HG02973 (cell line): ENCODE measurements around the gene ARHGEF19.

ENCODE experiments used
- ATAC-seq: cut with Tn5 transposase; IDR thresholded peaks from one replicate; pipeline ENCODE4 v1.9.1; 2021; ENCODE audit warnings: moderate library complexity; ENCODE audit not compliant: unreplicated experiment

Gene ARHGEF19

DNA sequence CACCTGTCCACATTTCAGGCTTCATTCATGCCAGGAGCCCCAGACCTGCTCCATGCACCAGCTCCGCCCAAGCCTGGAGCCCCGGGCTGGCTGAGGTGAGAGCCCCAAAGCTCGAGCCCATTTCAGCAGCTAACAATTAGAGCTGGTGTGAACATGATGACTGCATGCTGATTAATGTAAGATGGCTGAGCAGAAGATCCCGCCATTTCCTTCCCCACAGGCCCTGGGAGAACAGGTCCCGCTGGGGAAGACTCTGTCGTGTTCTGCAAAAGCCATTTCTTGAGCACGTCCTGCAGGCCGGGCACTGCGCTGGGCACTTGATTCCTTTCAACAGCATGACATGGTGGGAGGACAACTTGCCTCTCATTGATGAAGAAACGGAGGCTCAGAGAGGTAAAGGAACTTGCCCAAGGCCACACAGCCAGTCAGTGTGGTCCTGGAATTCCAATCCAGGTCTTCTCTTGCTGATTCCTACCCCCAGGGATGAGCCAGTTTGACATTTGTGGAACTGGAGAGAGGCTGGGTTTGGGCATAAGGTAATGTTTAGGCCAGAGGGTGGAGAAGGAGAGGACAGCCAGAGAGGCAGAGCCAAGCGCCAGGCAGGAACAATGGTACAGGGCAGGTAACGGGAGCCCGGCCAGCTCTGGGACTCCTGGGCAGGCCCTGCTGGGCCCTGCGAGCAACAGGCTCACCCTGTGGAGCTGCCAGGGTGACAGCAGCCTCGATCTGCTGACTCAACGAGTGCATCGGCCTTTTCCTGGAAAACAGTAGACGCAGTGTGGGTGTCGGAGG lies 28.5 kb downstream of the ARHGEF19 start:
- no peak for ATAC-seq

DNA sequence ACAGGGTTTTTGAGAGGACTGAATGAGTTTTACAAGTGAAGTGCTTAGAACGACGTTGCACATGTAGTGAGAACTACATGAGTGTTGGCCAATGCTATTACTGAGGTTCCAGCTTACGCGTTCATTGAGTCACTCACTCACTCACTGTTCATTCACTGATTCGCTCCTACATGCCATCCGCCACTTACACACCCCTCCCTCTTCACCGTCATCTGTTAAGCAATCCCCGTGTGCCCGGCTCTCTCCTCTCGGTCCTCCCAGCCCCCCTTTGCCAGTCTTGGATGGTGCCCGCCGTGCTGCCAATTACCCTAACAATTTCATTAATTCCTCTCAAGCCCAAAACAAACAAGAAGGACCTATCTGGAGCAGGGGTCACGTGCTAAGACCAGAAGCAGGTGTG lies 29.3 kb downstream of the ARHGEF19 start:
- ATAC-seq = no peak

DNA sequence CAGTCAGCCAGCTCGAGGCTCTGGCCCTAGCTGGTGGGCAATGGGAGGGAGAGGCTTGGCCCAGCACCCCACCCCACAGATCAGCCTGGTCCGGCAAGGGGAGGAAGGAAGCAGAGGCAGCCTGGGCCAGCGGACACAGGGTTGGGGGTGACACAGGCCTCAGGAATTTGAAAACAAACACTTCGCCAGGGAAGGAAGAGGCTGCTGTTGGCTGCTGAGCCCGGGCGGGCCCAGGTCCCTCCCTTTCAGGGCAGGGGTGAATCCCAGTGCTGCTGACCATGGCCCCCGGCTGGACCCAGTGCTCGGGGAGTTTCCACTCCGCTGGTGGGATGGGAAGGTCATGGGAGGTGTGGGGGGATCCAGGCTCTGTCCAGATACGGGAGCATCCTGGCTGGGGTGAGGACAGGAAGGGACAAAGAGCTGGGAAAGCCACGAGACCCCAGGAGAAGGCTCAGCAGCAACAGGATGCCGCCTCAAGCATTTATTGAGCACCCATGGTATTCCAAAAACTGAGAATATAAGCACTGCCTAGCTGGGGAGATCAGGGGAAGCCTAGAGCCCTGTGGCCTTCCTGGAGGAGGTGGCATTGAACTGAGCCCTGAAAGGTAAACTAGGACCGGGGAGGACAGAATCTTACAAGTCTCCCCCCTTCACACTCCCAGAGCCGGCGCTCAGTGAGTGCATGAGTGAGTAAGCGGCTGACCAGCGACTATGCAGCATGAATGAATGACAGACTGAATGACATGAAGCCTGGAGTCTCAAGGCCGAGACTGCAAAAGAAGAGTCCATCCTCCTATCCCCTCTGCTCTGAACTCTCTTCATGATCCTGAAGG lies 30.3 kb downstream of the ARHGEF19 start:
- ATAC-seq = no peak

DNA sequence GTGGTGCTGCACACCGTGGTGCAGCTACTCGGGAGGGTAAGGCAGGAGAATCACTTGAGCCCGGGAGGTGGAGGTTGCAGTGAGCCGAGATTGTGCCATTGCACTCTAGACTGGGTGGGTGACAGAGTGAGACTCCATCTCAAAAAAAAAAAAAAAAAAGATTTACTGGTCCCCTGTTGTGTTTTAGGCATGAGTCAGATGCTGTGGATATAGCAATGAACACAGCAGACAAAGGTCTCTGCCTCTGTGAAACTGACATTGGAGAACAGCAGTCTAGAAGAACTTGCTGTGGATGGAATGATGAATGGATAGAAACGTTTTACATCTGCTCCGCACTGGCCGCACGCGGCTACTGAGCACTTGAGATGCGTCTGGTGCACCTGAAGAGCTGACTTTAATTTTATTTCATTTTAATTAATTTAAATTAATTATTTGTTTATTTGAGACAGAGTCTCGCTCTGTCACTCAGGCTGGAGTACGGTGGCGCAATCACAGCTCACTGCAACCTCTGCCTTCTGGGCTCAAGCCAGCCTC lies 32.1 kb downstream of the ARHGEF19 start:
- ATAC-seq = no peak

DNA sequence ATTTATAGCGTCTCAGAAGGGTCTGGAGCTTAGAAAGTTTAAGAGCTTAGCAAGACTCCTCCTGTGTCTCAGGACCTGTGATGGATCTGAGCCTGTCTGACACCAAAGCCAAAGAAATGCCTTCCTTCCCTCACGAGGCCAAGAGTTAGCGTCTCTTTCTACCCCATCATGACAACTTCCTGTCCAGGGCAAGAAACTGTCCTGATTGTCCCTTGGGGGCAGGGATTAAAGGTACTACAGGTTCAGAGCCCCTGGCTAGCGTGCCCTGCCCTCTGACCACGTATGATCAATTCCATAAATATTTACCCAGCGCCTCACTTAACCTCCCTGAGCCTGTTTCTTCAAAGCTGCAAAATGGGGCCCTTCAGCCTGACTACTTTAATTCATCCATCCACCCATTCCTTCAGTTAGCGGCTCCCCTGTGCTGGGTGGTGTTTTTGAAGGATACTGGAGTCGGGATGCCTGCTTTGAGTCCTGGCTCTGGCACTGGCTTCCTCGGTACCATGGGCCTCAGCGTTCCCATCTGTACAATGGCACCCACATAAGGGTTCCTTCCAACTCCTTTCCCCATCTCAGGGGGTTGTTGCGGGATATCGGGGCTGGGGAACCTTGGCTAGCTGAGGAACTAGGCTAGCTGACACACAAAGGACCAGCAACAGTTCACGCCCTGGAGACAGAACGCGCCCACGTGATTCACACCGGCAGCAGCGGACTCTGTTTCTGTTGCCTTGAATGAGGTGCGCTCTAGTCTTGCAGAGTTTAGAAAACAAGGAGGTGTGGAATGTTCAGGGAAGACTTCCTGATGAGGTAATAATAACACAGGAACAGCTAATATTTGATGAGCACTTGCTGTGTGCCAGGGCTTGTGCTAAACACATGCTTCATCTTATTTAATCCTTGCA lies 33.6 kb downstream of the ARHGEF19 start:
- ATAC-seq = no peak

DNA sequence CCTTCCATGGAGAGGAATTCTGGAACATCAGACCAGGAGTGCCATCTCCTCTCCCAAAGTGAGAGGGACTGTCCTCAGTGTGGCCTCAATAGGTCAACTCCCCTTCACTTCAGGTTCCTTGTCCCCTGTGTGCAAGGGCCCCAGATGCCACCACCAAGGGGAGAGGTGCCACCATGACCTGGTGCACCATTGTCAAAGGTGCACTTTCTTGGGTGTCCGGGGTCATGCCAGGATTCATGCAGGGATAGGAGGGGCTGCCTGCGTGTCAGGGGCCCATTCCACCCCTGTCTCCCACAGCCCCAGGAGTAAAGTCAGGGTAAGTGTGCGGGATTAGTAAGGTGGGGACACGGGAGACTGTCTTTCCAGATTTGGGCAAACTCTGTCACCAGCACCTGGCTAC lies 35.1 kb downstream of the ARHGEF19 start:
- no peak for ATAC-seq

DNA sequence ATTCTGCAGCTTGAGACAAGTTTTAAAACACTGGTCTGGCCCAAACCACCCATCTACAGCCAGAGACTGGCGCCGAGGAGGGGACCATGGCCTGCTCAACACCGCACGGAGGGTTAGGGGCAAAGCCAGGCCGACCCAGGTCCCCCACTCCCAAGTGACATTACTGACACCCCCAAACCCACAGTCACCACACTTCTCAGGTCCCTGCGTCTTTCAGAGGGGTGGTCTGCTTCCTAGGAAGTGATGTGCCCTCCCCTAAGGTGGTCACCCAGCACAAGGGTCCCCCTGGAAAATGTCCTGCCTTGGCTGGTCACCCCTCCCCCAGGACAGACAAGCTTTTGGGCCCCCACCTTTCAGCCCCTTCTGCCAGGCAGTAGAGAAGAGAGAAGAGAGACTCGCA lies 35.8 kb downstream of the ARHGEF19 start:
- ATAC-seq = no peak

DNA sequence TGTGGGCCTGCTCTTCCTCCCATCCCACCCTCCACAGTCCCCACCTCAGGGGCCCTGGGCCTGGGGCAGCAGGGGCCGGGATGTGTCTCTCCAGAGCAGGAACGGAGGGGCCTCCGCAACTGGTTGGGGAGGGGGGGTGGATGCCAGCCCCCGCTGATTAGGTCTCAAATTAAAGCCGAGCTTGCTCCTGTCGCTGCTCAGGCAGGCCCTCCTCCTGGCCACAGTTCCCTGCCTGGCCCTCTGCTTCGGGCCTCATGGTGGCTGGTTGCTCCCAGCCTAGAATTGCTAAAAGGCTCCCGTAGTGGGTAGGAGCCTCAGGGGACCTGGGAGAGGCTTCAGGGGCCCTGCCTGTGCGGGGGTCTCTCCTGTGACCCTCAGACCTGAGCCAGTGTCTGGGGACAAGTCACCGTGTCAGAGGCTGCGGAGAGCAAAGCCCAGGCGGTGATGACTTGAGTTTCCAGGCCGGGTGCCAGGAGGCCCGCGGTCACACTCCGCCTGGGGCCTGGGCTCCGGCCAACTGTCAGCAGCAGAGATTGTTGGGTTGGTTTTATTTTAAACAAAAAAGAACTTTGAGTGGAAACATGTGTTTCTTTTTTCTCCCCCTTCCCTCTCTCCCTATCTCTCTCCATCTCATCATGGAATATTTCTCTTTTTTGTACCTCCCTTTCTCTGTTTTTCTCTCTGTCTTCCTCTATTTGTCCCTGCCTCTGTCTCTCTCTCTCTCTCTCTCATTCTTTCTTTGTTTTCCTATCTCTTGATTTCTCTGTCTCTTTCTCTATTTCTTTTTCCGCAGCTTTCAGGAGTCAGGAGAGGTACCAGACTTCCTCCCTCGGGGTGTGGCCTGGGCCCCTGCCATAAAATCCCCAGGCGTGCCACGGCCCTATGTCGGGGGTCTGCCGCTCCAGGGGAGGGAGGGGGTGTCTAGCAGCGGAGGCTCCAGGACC lies 36.6 kb downstream of the ARHGEF19 start:
- ATAC-seq = no peak

DNA sequence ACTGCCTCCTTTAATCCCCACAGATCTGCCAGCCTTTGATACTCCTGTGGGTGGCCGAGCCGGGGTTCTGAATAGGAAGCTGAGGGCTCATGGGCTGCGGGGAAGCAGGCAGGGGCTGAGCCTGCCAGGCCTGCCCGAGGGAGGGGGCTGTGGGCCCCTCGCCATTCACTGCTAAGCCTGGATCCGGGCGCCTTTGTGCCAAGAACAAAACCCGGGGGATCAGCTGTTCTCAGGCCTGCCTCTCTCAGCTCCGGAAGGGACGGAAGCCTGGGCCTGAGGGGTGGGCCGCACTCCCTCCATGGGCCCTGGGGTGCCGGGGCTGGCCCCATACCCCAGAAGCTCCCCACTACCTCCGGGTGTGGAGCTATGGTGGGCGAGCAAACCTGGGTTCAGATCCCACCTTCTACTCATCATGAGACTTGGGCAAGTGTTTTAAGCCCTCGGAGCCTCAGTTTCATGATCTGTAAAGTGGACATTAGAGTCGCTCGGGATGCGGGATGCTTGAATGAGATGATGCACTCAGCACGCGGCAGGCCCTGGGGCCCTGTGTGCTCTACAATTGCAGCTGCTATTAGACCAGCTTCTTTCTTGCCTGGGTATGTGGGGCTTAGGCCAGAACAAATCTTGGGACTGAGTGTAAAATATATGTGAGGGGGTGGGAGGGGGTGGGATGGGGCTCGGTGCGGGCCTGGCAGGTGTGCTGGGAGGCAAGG lies 37.4 kb downstream of the ARHGEF19 start:
- no peak for ATAC-seq

DNA sequence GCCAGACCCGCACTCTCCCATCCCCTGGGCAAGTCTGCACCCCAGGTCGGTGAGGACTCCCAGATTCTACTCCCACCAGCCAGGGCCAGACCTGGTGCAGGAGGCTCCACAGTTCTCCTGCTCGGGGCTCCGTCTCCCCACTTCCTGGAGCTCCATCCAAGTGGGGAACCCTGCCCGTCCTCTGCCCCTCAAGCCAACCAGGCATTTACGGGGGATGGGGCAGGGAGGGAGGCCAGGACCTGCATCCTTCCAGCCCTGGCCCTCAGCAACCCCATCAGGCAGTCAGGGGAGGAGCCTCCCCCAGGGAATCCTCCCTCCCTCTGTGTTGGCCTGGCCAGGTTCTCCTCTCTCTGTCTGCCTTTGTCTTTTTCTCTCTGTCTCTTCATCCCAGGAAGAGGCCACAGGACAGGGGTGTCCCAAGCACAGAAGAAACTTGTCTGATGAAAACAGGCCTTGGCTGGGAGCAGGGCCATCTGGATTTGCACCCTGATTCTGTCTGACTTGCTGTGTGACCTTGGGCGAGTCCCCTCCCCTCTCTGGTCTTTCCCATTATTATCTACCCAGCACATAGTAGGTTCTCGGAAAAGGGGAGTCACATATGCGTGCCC lies 38.1 kb downstream of the ARHGEF19 start:
- no peak for ATAC-seq

DNA sequence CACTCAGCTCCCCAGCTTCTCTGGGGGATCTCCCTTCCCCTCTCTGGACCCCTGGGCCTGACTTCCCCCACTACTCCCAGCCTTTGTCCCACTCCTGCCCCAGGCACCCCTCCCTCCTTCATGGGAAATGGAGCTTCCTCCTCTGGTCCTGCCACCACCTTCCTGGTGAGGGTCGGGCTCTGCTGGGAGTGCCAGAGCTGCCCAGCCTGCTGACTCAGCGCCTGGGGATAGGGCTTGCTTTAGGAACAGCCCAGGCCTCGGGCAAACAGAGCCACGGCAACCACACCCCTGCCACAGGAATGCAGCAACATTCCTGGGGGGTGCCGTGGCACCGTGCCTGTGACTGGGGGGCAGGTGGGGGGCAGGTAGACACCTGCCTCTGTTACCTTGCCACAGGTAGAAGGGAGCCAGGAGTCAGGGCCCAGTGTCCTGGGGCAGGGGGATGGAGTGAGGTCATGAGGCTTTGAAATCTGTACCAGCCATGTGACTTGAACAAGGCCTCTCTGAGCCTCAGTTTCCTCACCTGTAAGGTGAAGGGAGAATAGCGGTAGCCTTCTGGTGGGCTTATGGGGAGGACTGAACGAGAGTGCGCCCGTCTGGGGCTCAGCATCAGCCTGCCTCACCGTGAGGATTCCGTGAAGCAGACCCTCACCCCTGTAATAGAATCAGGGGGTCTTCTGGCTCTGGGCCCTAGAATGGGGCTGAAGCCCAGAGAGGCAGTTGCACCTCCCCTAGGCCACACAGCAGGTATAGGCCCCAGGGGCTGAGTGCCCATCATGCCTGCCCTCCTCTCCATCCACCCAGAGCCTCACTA lies 38.8 kb downstream of the ARHGEF19 start:
- ATAC-seq = no peak

DNA sequence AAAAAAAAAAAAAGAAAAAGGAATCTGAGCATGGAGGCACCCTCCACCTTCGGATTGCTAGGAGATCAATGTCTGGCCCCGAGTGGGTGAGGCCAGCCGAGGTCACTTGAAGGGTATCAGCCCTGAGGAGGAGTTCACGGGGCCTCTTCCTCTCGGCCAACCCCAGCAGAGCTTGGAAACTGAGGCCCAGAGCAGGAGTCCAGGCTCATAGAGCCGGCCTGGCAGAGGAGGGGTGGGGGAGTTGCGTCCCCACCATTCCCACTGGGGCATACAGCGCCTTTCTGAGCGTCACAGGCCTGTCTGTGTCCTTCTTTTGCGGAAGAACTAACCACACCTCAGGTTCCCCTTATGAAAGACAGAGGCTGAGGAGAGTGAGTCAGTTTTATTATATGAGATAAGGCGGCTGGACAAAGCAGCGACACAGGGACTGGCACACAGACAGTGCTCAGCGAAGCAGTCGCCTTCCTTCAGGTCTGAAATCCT lies 39.4 kb downstream of the ARHGEF19 start:
- no peak for ATAC-seq

DNA sequence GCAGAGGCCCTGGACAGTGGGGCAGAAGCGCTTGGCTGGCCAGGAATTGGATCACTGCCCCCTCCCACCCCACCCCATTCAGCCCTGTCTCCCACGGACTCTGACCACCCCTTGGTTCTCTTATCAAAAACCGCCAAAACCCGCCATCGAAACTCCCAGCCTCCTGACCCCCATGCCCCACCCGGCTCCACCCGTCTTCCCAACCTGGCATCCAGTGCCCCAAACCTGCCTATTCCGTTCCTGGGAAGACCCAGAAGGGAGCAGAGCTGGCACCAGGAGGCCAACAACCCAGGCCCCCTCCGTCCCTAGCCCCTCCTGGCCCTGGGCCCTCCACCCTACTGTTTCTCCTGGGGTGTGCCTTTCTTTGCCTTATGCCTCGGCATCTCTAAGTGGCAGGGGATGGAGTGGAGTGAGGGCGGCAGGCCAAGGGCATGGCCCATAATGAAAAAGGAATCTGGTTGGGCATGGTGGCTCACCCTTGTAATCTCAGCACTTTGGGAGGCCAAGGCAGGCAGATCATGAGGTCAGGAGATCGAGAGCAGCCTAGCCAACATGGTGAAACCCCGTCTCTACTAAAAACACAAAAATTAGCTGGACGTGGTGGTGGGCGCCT lies 40.1 kb downstream of the ARHGEF19 start:
- ATAC-seq = no peak

DNA sequence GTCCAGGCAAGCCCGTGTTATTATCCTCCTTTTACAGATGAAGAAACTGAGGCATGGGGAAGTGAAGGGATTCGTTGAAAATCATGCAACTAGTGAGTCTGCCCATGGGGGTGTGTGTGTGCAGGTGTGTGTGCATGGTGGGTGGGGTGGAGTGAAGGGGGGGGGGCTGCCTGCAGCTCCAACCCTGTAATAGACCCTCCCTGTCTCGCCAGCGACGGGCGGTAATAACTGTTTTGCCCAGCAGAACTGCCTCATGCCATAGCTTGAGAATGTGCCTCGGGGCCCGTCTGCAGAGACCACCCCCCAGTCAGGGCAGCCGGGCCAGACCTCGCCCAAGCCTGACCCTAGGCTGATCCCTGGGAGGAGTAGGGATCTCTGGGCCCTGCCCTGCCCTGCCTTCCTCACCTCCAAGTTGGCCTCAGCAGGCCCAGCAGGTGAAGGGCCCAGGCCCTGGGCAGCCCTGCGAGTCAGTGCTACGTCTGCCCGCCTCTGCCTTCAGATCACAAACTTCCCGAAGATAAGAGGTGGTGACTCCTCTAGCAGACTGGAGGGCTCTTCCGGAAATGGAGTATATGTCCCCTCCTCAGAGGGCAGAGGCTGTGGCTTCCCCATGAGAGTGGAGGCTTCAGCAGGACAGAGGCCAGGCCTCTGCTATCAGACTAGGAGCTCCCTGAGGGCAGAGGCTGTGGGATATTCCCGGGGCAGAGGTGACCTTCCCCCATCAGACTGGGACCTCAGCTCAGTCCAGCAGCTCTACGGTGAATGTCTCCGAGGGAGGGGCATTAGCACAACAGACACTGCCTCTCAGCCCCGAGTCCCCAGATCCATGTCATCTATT lies 40.9 kb downstream of the ARHGEF19 start:
- ATAC-seq = no peak

DNA sequence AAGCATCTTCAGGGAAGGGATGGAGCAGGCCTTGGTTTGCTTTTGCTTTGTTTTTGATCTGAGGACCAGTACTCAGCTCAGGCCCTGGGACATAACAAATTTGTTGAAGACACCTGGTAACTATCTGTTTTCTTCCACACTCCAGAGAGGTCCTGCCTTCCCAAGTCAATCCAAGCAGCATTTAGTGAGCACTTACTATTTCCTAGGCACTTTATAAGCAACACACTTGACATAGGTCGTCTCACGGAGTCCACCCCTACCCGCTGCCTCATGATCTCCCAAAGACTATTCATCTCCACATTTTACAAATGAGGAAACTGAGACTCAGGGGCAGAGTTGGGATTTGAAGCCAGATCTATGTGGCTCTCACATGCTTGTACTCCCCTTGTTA lies 42.2 kb downstream of the ARHGEF19 start:
- ATAC-seq = no peak

DNA sequence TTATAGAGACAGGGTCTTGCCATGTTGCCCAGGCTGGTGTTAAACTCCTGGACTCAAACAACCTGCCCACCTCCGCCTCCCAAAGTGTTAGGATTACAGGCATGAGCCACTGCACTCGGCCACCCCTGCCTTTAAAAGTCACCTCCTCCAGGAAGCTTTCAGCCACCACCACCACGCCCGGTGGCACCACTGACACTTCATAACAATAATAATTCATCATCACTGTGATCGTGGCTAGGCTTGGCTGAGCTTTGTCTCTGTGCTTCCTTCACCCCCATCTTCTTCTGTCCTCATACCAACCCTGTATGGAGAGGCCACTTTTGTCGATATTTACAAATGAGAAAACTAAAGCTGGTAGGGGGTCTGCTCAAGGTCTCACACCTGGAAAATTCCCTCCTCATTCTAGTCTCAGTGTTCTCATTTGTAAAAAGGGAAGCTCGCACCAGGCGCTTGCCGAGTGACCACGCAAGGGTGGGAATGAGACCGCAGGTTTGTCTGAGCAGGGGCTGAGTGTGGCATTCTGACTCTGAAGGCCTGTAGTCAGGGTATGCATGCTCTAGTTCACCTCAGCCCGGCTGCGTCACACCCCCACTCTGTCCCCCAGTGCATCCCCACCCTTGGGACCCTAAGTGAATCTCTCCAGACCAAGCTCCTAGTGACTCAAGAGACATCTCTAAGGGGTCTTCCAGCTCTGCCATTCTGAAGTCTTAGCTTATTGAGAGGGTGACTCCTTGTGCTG lies 43.7 kb downstream of the ARHGEF19 start:
- ATAC-seq = no peak
